Smooth muscle cell (in vitro differentiated cells): ENCODE data around the gene HHIP. TPM values are rescaled to one million over a fixed set of nuclear protein-coding genes. Genes with fewer than 3 reads are reported as not detected.

Source experiments
- DNase-seq: peaks from one replicate; lab custom pipeline; 2025; ENCODE audit not compliant: unreplicated experiment; lab: John Stamatoyannopoulos, UW
- H2AFZ ChIP-seq: fragments of 200-600 bp; sonication (generic); 2 replicates; pipeline ENCODE4 v1.6.0; 2016; ENCODE audit warnings: antibody characterized with exemption, low read depth, mild to moderate bottlenecking
- H3F3A ChIP-seq: fragments of 200-600 bp; sonication (generic); 2 replicates; pipeline ENCODE4 v1.6.0; 2017; ENCODE audit warnings: antibody characterized with exemption, low read depth
- H3K27ac ChIP-seq: fragments of 200-600 bp; sonication (generic); 2 replicates; pipeline ENCODE4 v1.5.1; 2016; ENCODE audit warnings: low read depth, mild to moderate bottlenecking
- H3K27me3 ChIP-seq: fragments of 200-600 bp; sonication (generic); 2 replicates; pipeline ENCODE4 v1.6.1; 2016; ENCODE audit warnings: low read depth, mild to moderate bottlenecking
- H3K36me3 ChIP-seq: fragments of 200-600 bp; sonication (generic); 2 replicates; pipeline ENCODE4 v1.5.1; 2016; ENCODE audit warnings: low read depth
- H3K4me1 ChIP-seq: fragments of 200-600 bp; sonication (generic); 2 replicates; pipeline ENCODE4 v1.5.1; 2016; ENCODE audit warnings: low read depth
- H3K4me2 ChIP-seq: fragments of 200-600 bp; sonication (generic); 2 replicates; pipeline ENCODE4 v1.6.0; 2016; ENCODE audit warnings: mild to moderate bottlenecking
- H3K4me3 ChIP-seq: fragments of 200-600 bp; sonication (generic); 2 replicates; pipeline ENCODE4 v1.5.1; 2016; ENCODE audit warnings: mild to moderate bottlenecking
- H3K79me2 ChIP-seq: fragments of 200-600 bp; sonication (generic); 2 replicates; pipeline ENCODE4 v1.6.0; 2016; ENCODE audit warnings: low read depth, mild to moderate bottlenecking
- H3K9ac ChIP-seq: fragments of 200-600 bp; sonication (generic); 2 replicates; pipeline ENCODE4 v1.6.0; 2016; ENCODE audit warnings: low read depth
- H3K9me3 ChIP-seq: fragments of 200-600 bp; sonication (generic); replicated peaks from 2 replicates; pipeline ENCODE4 v1.5.1; 2016; ENCODE audit warnings: low read depth
- H4K20me1 ChIP-seq: fragments of 200-600 bp; sonication (generic); 2 replicates; pipeline ENCODE4 v1.6.0; 2016; ENCODE audit warnings: low read depth
- WGBS: methylation state at CpG from one replicate; pipeline ENCODE4 v1.1.7; 2016; ENCODE audit warnings: low lambda C conversion rate; 5-methylcytosine and 5-hydroxymethylcytosine counted together
- polyA plus RNA-seq: library from polyadenylated mRNA; unstranded; fragments of >200 nt; fragmentation: Nextera tagmentation; extraction: Ambion mirVana; gene quantifications from 2 replicates; pipeline ENCODE4 v1.2.1, GENCODE V29; 2016
- total RNA-seq: library from RNA; depleted of rRNA; stranded (reverse); fragments of >200 nt; gene quantifications from 2 replicates; pipeline ENCODE4 v1.2.3, GENCODE V29; 2014
- TF ChIP-seq, protein P1 (sequence below): fragments of 200-600 bp; sonication (generic); IDR thresholded peaks from 2 replicates; pipeline ENCODE4 v1.5.1; 2017; ENCODE audit warnings: borderline replicate concordance, mild to moderate bottlenecking, antibody characterized with exemption; ENCODE audit not compliant: insufficient read depth, poor library complexity, severe bottlenecking

HHIP gene
- total and polyA plus RNA-seq, 2 experiments from 2014 or later = 0.67 to 0.96 TPM

DNA sequence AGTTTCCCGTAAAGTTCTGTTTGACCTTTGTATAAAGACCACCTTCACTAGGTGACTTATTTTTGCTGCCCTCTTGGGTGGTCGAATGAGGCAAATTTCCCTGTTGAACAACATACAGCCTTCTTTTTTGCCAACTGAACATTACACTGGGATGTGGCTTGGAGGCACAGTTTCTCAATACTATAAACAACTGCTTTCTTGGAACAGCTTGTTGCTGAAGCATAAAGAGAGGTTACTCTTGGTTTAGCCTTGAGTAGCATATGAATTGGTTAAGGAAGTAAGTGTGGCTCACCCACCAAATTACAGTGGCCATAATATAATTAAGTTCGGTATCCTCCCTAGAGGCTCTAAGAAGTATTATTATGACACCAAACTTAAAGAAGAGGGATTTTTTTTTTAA, 40.0 kb downstream of the HHIP start:
- Histone ChIP-seq H3K4me3 (no peak overlapping the region), H3K27ac (no peak overlapping the region), H4K20me1 (no peaks in the 10 kb centered on the region), H3K9me3 (no peaks in the 10 kb centered on the region), H3K9ac (no peak overlapping the region), H2AFZ (no peak overlapping the region), H3K36me3 (no peaks in the 10 kb centered on the region), H3K79me2 (no peaks in the 10 kb centered on the region), H3K27me3 (no peaks in the 10 kb centered on the region), H3K4me1 (no peaks in the 10 kb centered on the region), H3F3A (no peaks in the 10 kb centered on the region), H3K4me2 (no peak overlapping the region)
- DNase-seq = no peak
- WGBS = 90% methylated on average over 3 of the region's 3 CpGs
- TF ChIP-seq, protein P1, sequence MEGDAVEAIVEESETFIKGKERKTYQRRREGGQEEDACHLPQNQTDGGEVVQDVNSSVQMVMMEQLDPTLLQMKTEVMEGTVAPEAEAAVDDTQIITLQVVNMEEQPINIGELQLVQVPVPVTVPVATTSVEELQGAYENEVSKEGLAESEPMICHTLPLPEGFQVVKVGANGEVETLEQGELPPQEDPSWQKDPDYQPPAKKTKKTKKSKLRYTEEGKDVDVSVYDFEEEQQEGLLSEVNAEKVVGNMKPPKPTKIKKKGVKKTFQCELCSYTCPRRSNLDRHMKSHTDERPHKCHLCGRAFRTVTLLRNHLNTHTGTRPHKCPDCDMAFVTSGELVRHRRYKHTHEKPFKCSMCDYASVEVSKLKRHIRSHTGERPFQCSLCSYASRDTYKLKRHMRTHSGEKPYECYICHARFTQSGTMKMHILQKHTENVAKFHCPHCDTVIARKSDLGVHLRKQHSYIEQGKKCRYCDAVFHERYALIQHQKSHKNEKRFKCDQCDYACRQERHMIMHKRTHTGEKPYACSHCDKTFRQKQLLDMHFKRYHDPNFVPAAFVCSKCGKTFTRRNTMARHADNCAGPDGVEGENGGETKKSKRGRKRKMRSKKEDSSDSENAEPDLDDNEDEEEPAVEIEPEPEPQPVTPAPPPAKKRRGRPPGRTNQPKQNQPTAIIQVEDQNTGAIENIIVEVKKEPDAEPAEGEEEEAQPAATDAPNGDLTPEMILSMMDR = no peak

DNA sequence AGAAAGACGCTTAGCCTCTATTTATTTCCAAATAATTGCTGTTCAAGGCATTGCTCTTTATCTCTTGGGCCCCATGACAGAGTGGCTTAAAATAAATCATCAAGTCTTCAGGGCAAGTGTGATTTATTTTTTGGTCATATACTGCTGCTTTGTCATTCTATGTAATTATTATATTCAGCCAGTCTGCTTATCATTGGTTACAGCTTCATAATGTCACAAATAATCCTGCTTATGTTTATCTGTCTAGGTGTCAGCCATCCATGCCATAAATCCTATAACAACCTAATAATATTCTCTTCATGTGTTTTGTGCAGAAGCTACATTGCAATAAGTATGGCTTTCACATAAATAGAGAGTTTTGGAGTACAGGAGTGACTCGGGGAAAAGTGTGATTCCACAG, 41.0 kb downstream of the HHIP start:
- Histone ChIP-seq H3K9ac (no peak overlapping the region), H3K79me2 (no peaks in the 10 kb centered on the region), H3K27me3 (no peaks in the 10 kb centered on the region), H3K9me3 (no peaks in the 10 kb centered on the region), H4K20me1 (no peaks in the 10 kb centered on the region), H3K36me3 (no peaks in the 10 kb centered on the region), H3K4me2 (no peak overlapping the region), H3K4me3 (no peak overlapping the region), H3K27ac (no peak overlapping the region), H3K4me1 (no peaks in the 10 kb centered on the region), H3F3A (no peaks in the 10 kb centered on the region), H2AFZ (no peak overlapping the region)
- TF ChIP-seq, protein P1 = no peak
- no peak for DNase-seq
- WGBS = 51% methylated on average over 2 of the region's 2 CpGs

DNA sequence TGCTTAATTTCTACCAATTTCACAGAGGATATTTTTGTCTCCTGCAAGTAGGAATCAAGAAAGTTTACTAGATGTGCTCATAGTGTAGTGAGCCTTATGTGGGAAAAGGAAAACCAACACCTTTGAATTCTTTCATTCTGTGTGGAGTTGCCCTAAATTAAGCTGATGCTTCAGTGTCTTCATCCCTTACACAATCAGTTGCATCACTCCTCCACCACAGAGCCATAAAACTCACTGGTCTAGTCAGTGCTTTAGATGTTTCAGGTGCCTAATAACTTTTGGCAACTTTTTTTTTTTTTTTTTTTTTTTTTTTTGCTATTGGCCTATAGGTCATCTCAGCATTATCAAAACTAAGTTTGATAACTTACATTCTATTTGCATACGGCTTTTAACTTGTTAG, 41.5 kb downstream of the HHIP start:
- TF ChIP-seq, protein P1 = no peak
- H3F3A ChIP-seq = no peaks in the 10 kb centered on the region
- no peaks in the 10 kb centered on the region for H3K9me3 ChIP-seq
- no peaks in the 10 kb centered on the region for H3K4me1 ChIP-seq
- DNase-seq = no peak
- no peak overlapping the region for H2AFZ ChIP-seq
- H3K9ac ChIP-seq = no peak overlapping the region
- WGBS = 83% methylated on average over 1 of the region's 1 CpG
- H3K27ac ChIP-seq = no peak overlapping the region
- no peaks in the 10 kb centered on the region for H3K36me3 ChIP-seq
- no peaks in the 10 kb centered on the region for H3K79me2 ChIP-seq
- no peak overlapping the region for H3K4me3 ChIP-seq
- no peaks in the 10 kb centered on the region for H3K27me3 ChIP-seq
- no peak overlapping the region for H3K4me2 ChIP-seq
- H4K20me1 ChIP-seq = no peaks in the 10 kb centered on the region

DNA sequence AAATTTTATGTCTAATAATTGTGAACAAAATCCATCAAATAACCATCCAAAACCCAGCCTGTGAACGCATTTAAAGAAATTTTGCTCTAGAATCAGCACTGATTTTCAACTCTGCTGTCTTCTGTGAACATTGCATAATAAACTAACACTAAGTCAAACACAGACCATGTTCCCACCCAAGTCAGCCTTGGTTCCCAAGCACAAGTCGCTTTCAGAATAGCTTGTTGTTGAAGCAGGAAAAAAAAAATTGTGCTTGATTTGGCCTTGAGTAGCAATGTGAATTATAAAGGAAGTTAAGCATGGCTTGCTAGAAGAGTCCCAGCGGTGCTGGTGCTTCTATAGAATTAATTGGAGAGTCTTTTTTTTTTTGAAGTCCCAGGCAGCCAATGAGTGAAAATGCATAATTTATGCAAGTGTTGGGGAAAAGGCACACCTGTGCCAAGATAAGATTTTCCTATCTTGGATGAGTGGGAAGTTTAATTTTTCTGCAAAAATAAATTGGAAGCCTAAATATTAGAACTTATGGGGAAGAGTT, 42.1 kb downstream of the HHIP start:
- no peak for DNase-seq
- 90% methylated on average over 3 of the region's 3 CpGs for WGBS
- Histone ChIP-seq H2AFZ (no peak overlapping the region), H3K9ac (no peak overlapping the region), H3K4me3 (no peak overlapping the region), H3K27ac (no peak overlapping the region), H3K4me1 (no peaks in the 10 kb centered on the region), H3F3A (no peaks in the 10 kb centered on the region), H3K27me3 (no peaks in the 10 kb centered on the region), H4K20me1 (no peaks in the 10 kb centered on the region), H3K9me3 (no peaks in the 10 kb centered on the region), H3K36me3 (no peaks in the 10 kb centered on the region), H3K79me2 (no peaks in the 10 kb centered on the region), H3K4me2 (no peak overlapping the region)
- TF ChIP-seq, protein P1 = no peak
